OCI-LY1 (cell line): ENCODE measurements around the gene PKP3.
"Not testable (repeated sequence)": the region's sequence is repeated elsewhere in the genome, so short reads cannot be mapped to it uniquely, and the experiment has no call there.

ENCODE experiments used
- H2AFZ ChIP-seq: fragments of 200-600 bp; sonication (generic), shearing (Covaris generic); 2 replicates; pipeline ENCODE4 v1.6.0; 2014; ENCODE audit warnings: antibody characterized with exemption, mild to moderate bottlenecking, low read length
- H3F3A ChIP-seq: fragments of 200-600 bp; sonication (generic), shearing (Covaris generic); 2 replicates; pipeline ENCODE4 v1.6.0; 2014; ENCODE audit warnings: mild to moderate bottlenecking, antibody characterized with exemption, low read length, moderate library complexity; ENCODE audit not compliant: insufficient read depth
- H3K27ac ChIP-seq: fragments of 200-600 bp; sonication (generic); 2 replicates; pipeline ENCODE4 v1.5.1; 2014; ENCODE audit warnings: low read length, mixed run types, mild to moderate bottlenecking, low read depth; ENCODE audit not compliant: poor library complexity, severe bottlenecking
- H3K27me3 ChIP-seq: fragments of 200-600 bp; sonication (generic); 2 replicates; pipeline ENCODE4 v1.6.0; 2014; ENCODE audit warnings: antibody characterized with exemption, mild to moderate bottlenecking, low read length, moderate library complexity; ENCODE audit not compliant: insufficient read depth
- H3K36me3 ChIP-seq: fragments of 200-600 bp; sonication (generic); 2 replicates; pipeline ENCODE4 v1.6.1; 2014; ENCODE audit warnings: mild to moderate bottlenecking, antibody characterized with exemption, low read length, moderate library complexity, mixed read lengths; ENCODE audit not compliant: insufficient read depth
- H3K4me1 ChIP-seq: fragments of 200-600 bp; sonication (generic); 2 replicates; pipeline ENCODE4 v1.5.1; 2014; ENCODE audit warnings: mild to moderate bottlenecking, low read length, moderate library complexity; ENCODE audit not compliant: insufficient read depth, severe bottlenecking
- H3K4me2 ChIP-seq: fragments of 200-600 bp; sonication (generic), shearing (Covaris generic); 2 replicates; pipeline ENCODE4 v1.6.1; 2014; ENCODE audit warnings: low read length
- H3K4me3 ChIP-seq: fragments of 200-600 bp; sonication (generic); 2 replicates; pipeline ENCODE4 v1.5.1; 2014; ENCODE audit warnings: low read length, low read depth, mild to moderate bottlenecking, mixed read lengths; ENCODE audit not compliant: poor library complexity, severe bottlenecking
- H3K79me2 ChIP-seq: fragments of 200-600 bp; shearing (Covaris generic); 2 replicates; pipeline ENCODE4 v1.6.1; 2016; ENCODE audit warnings: mixed run types, low read length, mixed read lengths; ENCODE audit not compliant: insufficient read depth
- H3K9ac ChIP-seq: fragments of 200-600 bp; sonication (generic), shearing (Covaris generic); 2 replicates; pipeline ENCODE4 v1.6.1; 2014; ENCODE audit warnings: mild to moderate bottlenecking, low read length, mixed read lengths
- H3K9me2 ChIP-seq: fragments of 200-600 bp; sonication (generic), shearing (Covaris generic); 2 replicates; pipeline ENCODE4 v1.6.1; 2014; ENCODE audit warnings: low read depth, mild to moderate bottlenecking, low read length, mixed read lengths
- H3K9me3 ChIP-seq: fragments of 200-600 bp; shearing (Covaris generic); 2 replicates; pipeline ENCODE4 v1.6.1; 2014; ENCODE audit warnings: low read length, mixed read lengths
- H4K20me1 ChIP-seq: fragments of 200-600 bp; sonication (generic), shearing (Covaris generic); 2 replicates; pipeline ENCODE4 v1.6.0; 2016; ENCODE audit warnings: mild to moderate bottlenecking, low read length; ENCODE audit not compliant: insufficient read depth
- CTCF ChIP-seq: fragments of 200-600 bp; sonication (generic), shearing (Covaris generic); IDR thresholded peaks from 2 replicates; pipeline ENCODE4 v1.5.1; 2017; ENCODE audit warnings: mild to moderate bottlenecking, antibody characterized with exemption, low read length, moderate library complexity, mixed read lengths
- EZH2 ChIP-seq: fragments of 200-600 bp; sonication (generic), shearing (Covaris generic); IDR thresholded peaks from 2 replicates; pipeline ENCODE4 v1.8.0; 2017; ENCODE audit warnings: borderline replicate concordance, mixed run types, mild to moderate bottlenecking, antibody characterized with exemption, low read length, moderate library complexity, mixed read lengths

Gene PKP3

GRCh38 chr11:424232-424631 is 30.2 kb downstream of the PKP3 start:
- H4K20me1 ChIP-seq: no peaks in the 10 kb centered on the region
- H3K27me3 ChIP-seq: no peaks in the 10 kb centered on the region; the same call in 1 of the 2 replicates
- no peaks in the 10 kb centered on the region for H3K9me3 ChIP-seq
- no peaks in the 10 kb centered on the region for H3K9me2 ChIP-seq
- no peak overlapping the region for H3K27ac ChIP-seq
- no peaks in the 10 kb centered on the region for H3K4me1 ChIP-seq
- H3K4me3 ChIP-seq: no peak overlapping the region
- TF ChIP-seq EZH2: no peak
- no peak for TF ChIP-seq CTCF
- H3F3A ChIP-seq: no peaks in the 10 kb centered on the region
- no peak overlapping the region for H3K9ac ChIP-seq
- no peaks in the 10 kb centered on the region for H3K79me2 ChIP-seq
- no peak overlapping the region for H3K4me2 ChIP-seq
- H2AFZ ChIP-seq: no peak overlapping the region
- no peaks in the 10 kb centered on the region for H3K36me3 ChIP-seq

GRCh38 chr11:424766-425165 is 30.8 kb downstream of the PKP3 start:
- not testable (repeated sequence) for H3K4me1 ChIP-seq, H3F3A ChIP-seq, H3K9ac ChIP-seq, H3K9me3 ChIP-seq, H2AFZ ChIP-seq, H3K79me2 ChIP-seq, H3K4me2 ChIP-seq, H3K36me3 ChIP-seq, H3K9me2 ChIP-seq, H3K4me3 ChIP-seq, H3K27ac ChIP-seq, H4K20me1 ChIP-seq, H3K27me3 ChIP-seq

GRCh38 chr11:425301-425700 is 31.3 kb downstream of the PKP3 start:
- no peak overlapping the region for H3K27ac ChIP-seq
- H3K79me2 ChIP-seq: no peaks in the 10 kb centered on the region
- H3K9ac ChIP-seq: no peak overlapping the region
- H3K4me3 ChIP-seq: no peak overlapping the region
- no peaks in the 10 kb centered on the region for H3K36me3 ChIP-seq
- no peak for TF ChIP-seq EZH2
- TF ChIP-seq CTCF: no peak
- no peaks in the 10 kb centered on the region for H3K4me1 ChIP-seq
- H2AFZ ChIP-seq: no peak overlapping the region
- no peaks in the 10 kb centered on the region for H4K20me1 ChIP-seq
- no peaks in the 10 kb centered on the region; the same call in 1 of the 2 replicates for H3K27me3 ChIP-seq
- no peak overlapping the region for H3K4me2 ChIP-seq
- H3F3A ChIP-seq: no peaks in the 10 kb centered on the region
- H3K9me3 ChIP-seq: no peaks in the 10 kb centered on the region
- H3K9me2 ChIP-seq: no peaks in the 10 kb centered on the region

- Histone ChIP-seq H3K27me3 (no peaks in the 10 kb centered on the region; the same call in 1 of the 2 replicates), H2AFZ (no peak overlapping the region), H3K27ac (no peak overlapping the region), H3K9me2 (no peaks in the 10 kb centered on the region), H3K9me3 (no peaks in the 10 kb centered on the region), H3K4me2 (no peak overlapping the region), H4K20me1 (no peaks in the 10 kb centered on the region), H3F3A (no peaks in the 10 kb centered on the region), H3K4me3 (no peak overlapping the region), H3K79me2 (no peaks in the 10 kb centered on the region), H3K36me3 (no peaks in the 10 kb centered on the region), H3K9ac (no peak overlapping the region), H3K4me1 (no peaks in the 10 kb centered on the region)
- TF ChIP-seq CTCF: no peak
- TF ChIP-seq EZH2: no peak
Observed at GRCh38 chr11:426851-427250, 32.8 kb downstream of the PKP3 start.
